ENCODE data around the gene ZNF576. TPM values are rescaled to one million over a fixed set of nuclear protein-coding genes. Genes with fewer than 3 reads are reported as not detected.

Gene ZNF576
- total and polyA plus RNA-seq, 2 donors (not counting 1 experiment from before 2014, with no cell fraction given): 7.9 to 17.3 TPM

DNA sequence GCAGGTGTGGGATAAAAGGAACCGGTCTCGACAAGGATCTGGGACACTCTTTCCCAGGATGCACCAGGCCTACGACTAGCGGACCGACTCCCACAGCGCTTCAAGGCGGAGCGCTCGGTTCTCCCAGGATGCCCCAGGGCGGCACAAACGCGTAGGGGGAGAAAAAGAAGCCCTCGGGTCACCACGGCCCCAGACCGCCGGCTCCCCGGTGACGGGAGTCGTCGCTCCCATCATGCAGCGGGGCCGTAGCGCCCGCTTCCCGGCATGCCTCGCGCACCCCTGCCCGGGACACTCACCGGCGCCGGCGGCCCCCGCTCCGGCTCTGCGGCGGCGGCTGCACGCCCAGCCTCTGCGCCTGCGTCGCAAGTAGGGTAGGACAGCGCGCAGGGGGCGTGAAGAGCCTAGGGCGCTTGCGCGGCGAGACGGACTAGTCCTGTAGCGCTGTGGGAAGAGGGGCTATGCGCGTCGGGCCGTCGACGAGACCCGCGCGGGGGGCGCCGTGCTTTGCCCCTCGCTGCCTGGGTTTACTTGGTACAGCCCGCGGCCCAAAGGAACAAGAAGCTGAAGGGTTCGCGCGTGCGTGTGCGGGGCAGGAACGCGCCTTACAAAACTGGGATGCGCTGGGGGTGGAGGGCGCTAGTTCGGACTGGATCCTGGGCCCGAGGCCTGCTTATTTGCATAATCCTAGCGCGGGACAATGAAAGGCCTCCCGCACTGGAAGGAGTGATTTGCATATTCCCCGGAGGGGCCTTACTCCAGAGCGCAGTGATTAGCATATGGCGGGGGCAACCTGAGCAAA, 23.1 kb downstream of the ZNF576 start, which contains the start of gene ZNF428:
TSS of gene ZNF428 (minus strand) at position 368 of the 799 bp plus-strand sequence. CDS start 5,325 bp downstream, outside the sequence.
- Histone ChIP-seq H3K4me2 (replicated peaks; ENCODE audit: low read depth, low read length, poor library complexity, severe bottlenecking) (peak within 1 kb of the TSS; percentile 79), H3K4me3 (ENCODE audit: control extremely low read depth in 1 of 5, extremely low read depth in 1 of 5, insufficient read depth in 1 of 5, low read depth in 2 of 5, low read length in 4 of 5) (peak within 1 kb of the TSS; percentile 54 to 86 (median 80)), H3K27me3 (replicated peaks in 1 of 4; ENCODE audit: control extremely low read depth in 1 of 4, control insufficient read depth in 3 of 4, insufficient read depth in 4 of 4, low read length in 3 of 4) (no peaks in the 10 kb centered on the region), H3K9me3 (ENCODE audit: control extremely low read depth in 1 of 3, control insufficient read depth in 2 of 3, insufficient read depth in 1 of 3, low read length in 2 of 3) (peaks cover 0 to 12% (median 0%) of the 10 kb centered on the region in 3 donors), H3K9ac (ENCODE audit: low read length) (peak within 1 kb of the TSS; percentile 86), H3K79me2 (ENCODE audit: control insufficient read depth, insufficient read depth, low read length) (peaks cover 22% of the 10 kb centered on the region), H3K36me3 (replicated peaks in 1 of 2; ENCODE audit: control extremely low read depth in 1 of 2, control insufficient read depth in 1 of 2, extremely low read depth in 1 of 2, insufficient read depth in 2 of 2, low read length in 1 of 2) (no peaks in the 10 kb centered on the region), H2AFZ (ENCODE audit: insufficient read depth, low read depth, low read length, poor library complexity, severe bottlenecking) (peak within 1 kb of the TSS; percentile 94), H3K27ac (ENCODE audit: low read length in 2 of 2) (peak within 1 kb of the TSS; percentile 84 to 88), H3K4me1 (ENCODE audit: control insufficient read depth in 2 of 2, insufficient read depth in 2 of 2, low read length in 2 of 2) (peaks cover 14 to 15% of the 10 kb centered on the region in 2 donors), H4K20me1 (ENCODE audit: control insufficient read depth, insufficient read depth, low read length, poor library complexity, severe bottlenecking) (peaks cover 15% of the 10 kb centered on the region)
- H3K9me3 Mint-ChIP-seq (ENCODE audit: insufficient read depth): no peaks in the 10 kb centered on the region
- H3K27me3 Mint-ChIP-seq: no peaks in the 10 kb centered on the region
- DNase-seq: peak; percentile 92
- ChIA-PET POLR2A (interaction anchor here (1.3 kb wide), 1 partner anchor 87 kb away, joined by 3 read pairs; the partner anchor contains the start of gene ZNF575), CTCF (no interaction called here)
- TF ChIP-seq EZH2 (IDR thresholded peaks at IDR 0.05; ENCODE audit: borderline replicate concordance, insufficient read depth, low read depth, low read length, poor library complexity, severe bottlenecking): no peak
- TF ChIP-seq, protein P1, sequence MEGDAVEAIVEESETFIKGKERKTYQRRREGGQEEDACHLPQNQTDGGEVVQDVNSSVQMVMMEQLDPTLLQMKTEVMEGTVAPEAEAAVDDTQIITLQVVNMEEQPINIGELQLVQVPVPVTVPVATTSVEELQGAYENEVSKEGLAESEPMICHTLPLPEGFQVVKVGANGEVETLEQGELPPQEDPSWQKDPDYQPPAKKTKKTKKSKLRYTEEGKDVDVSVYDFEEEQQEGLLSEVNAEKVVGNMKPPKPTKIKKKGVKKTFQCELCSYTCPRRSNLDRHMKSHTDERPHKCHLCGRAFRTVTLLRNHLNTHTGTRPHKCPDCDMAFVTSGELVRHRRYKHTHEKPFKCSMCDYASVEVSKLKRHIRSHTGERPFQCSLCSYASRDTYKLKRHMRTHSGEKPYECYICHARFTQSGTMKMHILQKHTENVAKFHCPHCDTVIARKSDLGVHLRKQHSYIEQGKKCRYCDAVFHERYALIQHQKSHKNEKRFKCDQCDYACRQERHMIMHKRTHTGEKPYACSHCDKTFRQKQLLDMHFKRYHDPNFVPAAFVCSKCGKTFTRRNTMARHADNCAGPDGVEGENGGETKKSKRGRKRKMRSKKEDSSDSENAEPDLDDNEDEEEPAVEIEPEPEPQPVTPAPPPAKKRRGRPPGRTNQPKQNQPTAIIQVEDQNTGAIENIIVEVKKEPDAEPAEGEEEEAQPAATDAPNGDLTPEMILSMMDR (IDR thresholded peaks at IDR 0.05): no peak
- intact Hi-C loops (cut with micrococcal nuclease): loop anchor here (1.0 to 2.0 kb wide), 8 partner anchors 19 to 155 kb away; partner anchors contain the start of genes CADM4, IRGQ, PINLYP and SMG9
- H3K4me1 Mint-ChIP-seq: peaks cover 27% of the 10 kb centered on the region
- WGBS (ENCODE audit: insufficient coverage): under 1% methylated on average over 81 of the region's 81 CpGs
- peak within 1 kb of the TSS; percentile 98 for H3K4me3 Mint-ChIP-seq
- peak; percentile 86 for ATAC-seq (ENCODE audit: low read depth)
- peak within 1 kb of the TSS; percentile 99 for H3K27ac Mint-ChIP-seq
